HepG2 (cell line): Measurements from ENCODE around the gene KRTAP5-9. TPM values are rescaled to one million over a fixed set of nuclear protein-coding genes. Genes with fewer than 3 reads are reported as not detected.

ENCODE experiments used
- EP300 ChIP-seq, 3 experiments: sonication (generic) in 1 of 3; formaldehyde crosslinking in 1 of 3; IDR thresholded peaks; 2 replicates each; pipeline versions ENCODE4 v1.5.1 to v1.6.1; 2011 to 2020; ENCODE audit warnings: low read depth in 2 of 3, low read length in 2 of 3, borderline replicate concordance in 1 of 3, improper control_type of control experiment in 1 of 3, mild to moderate bottlenecking in 1 of 3, missing genetic modification reagents in 1 of 3, moderate library complexity in 1 of 3
- FOXK1 ChIP-seq: sonication (generic); formaldehyde crosslinking; IDR thresholded peaks from 2 replicates; pipeline ENCODE4 v1.4.0; 2020; ENCODE audit warnings: low read depth, missing genetic modification reagents, borderline replicate concordance
- GABPB1 ChIP-seq: IDR thresholded peaks from 2 replicates; pipeline ENCODE4 v1.6.1; 2016; ENCODE audit warnings: mild to moderate bottlenecking, missing genetic modification reagents, moderate library complexity, missing compliant biosample characterization
- GATAD2A ChIP-seq: IDR thresholded peaks from 2 replicates; pipeline ENCODE4 v1.6.1; 2016
- IRF2 ChIP-seq: IDR thresholded peaks from 2 replicates; pipeline ENCODE4 v1.6.1; 2018; ENCODE audit warnings: missing genetic modification reagents, missing compliant biosample characterization
- LCORL ChIP-seq, 2 experiments: fragments of 450-650 bp in 1 of 2; sonication (generic) in 1 of 2; formaldehyde crosslinking in 1 of 2; IDR thresholded peaks; 2 replicates each; pipeline versions ENCODE4 v1.5.0 to v1.6.1; 2017 to 2020; ENCODE audit warnings: antibody characterized with exemption in 1 of 2, missing genetic modification reagents in 1 of 2
- NFATC3 ChIP-seq: sonication (generic); formaldehyde crosslinking; IDR thresholded peaks from 2 replicates; pipeline ENCODE4 v1.5.1; 2020; ENCODE audit warnings: mild to moderate bottlenecking, missing genetic modification reagents
- ONECUT2 ChIP-seq: sonication (generic); formaldehyde crosslinking; IDR thresholded peaks from 2 replicates; pipeline ENCODE4 v1.4.0; 2020; ENCODE audit warnings: missing genetic modification reagents
- PHB2 ChIP-seq: fragments of 450-650 bp; IDR thresholded peaks from 2 replicates; pipeline ENCODE4 v1.6.1; 2018; ENCODE audit not compliant: partially characterized antibody
- PPARG ChIP-seq: conservative IDR thresholded peaks from 2 replicates; pipeline ENCODE4 v1.6.1; 2016; ENCODE audit warnings: missing biosample characterization, missing genetic modification reagents
- RNF2 ChIP-seq: fragments of 450-650 bp; conservative IDR thresholded peaks from 2 replicates; pipeline ENCODE4 v1.6.1; 2016; ENCODE audit warnings: low read depth
- SALL1 ChIP-seq: sonication (generic); formaldehyde crosslinking; IDR thresholded peaks from 2 replicates; pipeline ENCODE4 v1.8.0; 2022; ENCODE audit warnings: mild to moderate bottlenecking, missing genetic modification reagents
- SKI ChIP-seq: fragments of 450-650 bp; IDR thresholded peaks from one replicate; pipeline ENCODE4 v1.6.1; 2018; ENCODE audit warnings: mild to moderate bottlenecking; ENCODE audit not compliant: partially characterized antibody
- SP2 ChIP-seq: sonication (generic); formaldehyde crosslinking; IDR thresholded peaks from 2 replicates; pipeline ENCODE4 v1.5.1; 2020; ENCODE audit warnings: mild to moderate bottlenecking, missing genetic modification reagents
- ZNF124 ChIP-seq: sonication (generic); formaldehyde crosslinking; IDR thresholded peaks from 2 replicates; pipeline ENCODE4 v1.4.0; 2020; ENCODE audit warnings: missing genetic modification reagents
- ZNF264 ChIP-seq: sonication (generic); formaldehyde crosslinking; IDR thresholded peaks from 2 replicates; pipeline ENCODE4 v1.4.0; 2020; ENCODE audit warnings: missing genetic modification reagents
- ZNF3 ChIP-seq: IDR thresholded peaks from 2 replicates; pipeline ENCODE4 v1.7.0; 2017; ENCODE audit warnings: inconsistent platforms
- ZNF614 ChIP-seq: IDR thresholded peaks from 2 replicates; pipeline ENCODE4 v1.6.1; 2018; ENCODE audit warnings: missing biosample characterization, missing genetic modification reagents, inconsistent platforms, borderline replicate concordance
- ZNF709 ChIP-seq: sonication (generic); formaldehyde crosslinking; IDR thresholded peaks from 2 replicates; pipeline ENCODE4 v1.5.0; 2020; ENCODE audit warnings: mild to moderate bottlenecking, missing genetic modification reagents
- polyA plus RNA-seq, 8 experiments: library from polyadenylated mRNA; depleted of rRNA in 3 of 8; stranded (reverse) in 7 of 8; unstranded in 1 of 8; fragments of >200 nt; fragmentation: Illumina TruSeq in 4 of 8; extraction: Trizol in 4 of 8; gene quantifications; 2 replicates each; pipeline versions ENCODE4 v1.2.1 to v1.2.3, GENCODE V29; 2011 to 2016; ENCODE audit warnings: low read depth in 4 of 8, missing spikeins in 1 of 8, mixed read lengths in 1 of 8; ENCODE audit not compliant: insufficient read depth in 1 of 8
- total RNA-seq, 5 experiments: library from RNA; depleted of rRNA; stranded (reverse); fragments of >200 nt; fragmentation: Illumina TruSeq; extraction: Trizol; gene quantifications; 2 replicates each; pipeline ENCODE4 v1.2.3, GENCODE V29; 2016; ENCODE audit warnings: low read depth in 1 of 5
- TF ChIP-seq, protein P1 (sequence below): sonication (generic); formaldehyde crosslinking; IDR thresholded peaks from 2 replicates; pipeline ENCODE4 v1.4.0; 2020; ENCODE audit warnings: mild to moderate bottlenecking, missing genetic modification reagents
- TF ChIP-seq, protein P2 (sequence below): sonication (generic); formaldehyde crosslinking; IDR thresholded peaks from 2 replicates; pipeline ENCODE4 v1.4.0; 2020; ENCODE audit warnings: missing genetic modification reagents
- TF ChIP-seq, protein P3 (sequence below): fragments of 450-650 bp; IDR thresholded peaks from 2 replicates; pipeline ENCODE4 v1.6.1; 2016
- TF ChIP-seq, protein P4 (sequence below): sonication (generic); formaldehyde crosslinking; IDR thresholded peaks from 2 replicates; pipeline ENCODE4 v1.5.0; 2020; ENCODE audit warnings: mild to moderate bottlenecking, missing genetic modification reagents
- TF ChIP-seq, protein P5 (sequence below): sonication (generic); formaldehyde crosslinking; IDR thresholded peaks from 2 replicates; pipeline ENCODE4 v1.5.0; 2020; ENCODE audit warnings: missing genetic modification reagents
- TF ChIP-seq, protein P6 (sequence below): IDR thresholded peaks from 2 replicates; pipeline ENCODE4 v1.6.1; 2016; ENCODE audit warnings: low read depth, borderline replicate concordance

The KRTAP5-9 gene
- total and polyA plus RNA-seq, 2 of the 13 experiments (the other 11 are each of a cell fraction or from before 2014, with no cell fraction given), result 0.09 TPM; not detected in 1

DNA sequence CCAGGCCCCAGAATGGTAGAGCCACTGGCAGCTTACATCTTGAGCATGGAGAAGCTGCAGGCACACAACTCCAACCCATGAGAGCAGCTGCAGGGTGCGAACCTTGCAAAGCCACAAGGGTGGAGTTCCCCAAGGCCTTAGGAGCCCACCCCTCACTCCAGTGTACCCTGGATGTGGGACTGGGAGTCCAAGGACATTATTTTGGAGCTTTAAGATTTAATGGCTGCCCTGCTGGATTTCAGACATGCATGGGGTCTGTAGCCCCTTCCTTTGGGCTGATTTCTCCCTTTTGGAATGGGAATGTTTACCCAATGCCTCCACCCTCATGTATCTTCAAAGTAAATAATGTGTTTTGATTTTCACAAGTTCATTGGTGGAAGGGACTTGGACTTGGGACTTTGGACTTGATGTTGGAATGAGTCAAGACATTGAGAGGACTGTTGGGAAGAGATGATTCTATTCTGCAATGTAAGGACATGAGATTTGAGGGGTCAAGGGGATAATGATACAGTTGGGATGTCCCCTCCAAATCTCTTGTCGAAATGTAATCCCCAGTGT, 22.2 kb upstream of the KRTAP5-9 start (continued):
- TF ChIP-seq, protein P1, sequence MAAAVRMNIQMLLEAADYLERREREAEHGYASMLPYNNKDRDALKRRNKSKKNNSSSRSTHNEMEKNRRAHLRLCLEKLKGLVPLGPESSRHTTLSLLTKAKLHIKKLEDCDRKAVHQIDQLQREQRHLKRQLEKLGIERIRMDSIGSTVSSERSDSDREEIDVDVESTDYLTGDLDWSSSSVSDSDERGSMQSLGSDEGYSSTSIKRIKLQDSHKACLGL (CRISPR knock-in tag), result no peak
- TF ChIP-seq NFATC3 (CRISPR knock-in tag) (no peak), SKI (peak; percentile 53), ZNF709 (CRISPR knock-in tag) (no peak), ZNF3 (CRISPR knock-in tag) (no peak), GATAD2A (CRISPR knock-in tag) (peak; percentile 72; the same call in 1 of the 2 replicates), LCORL (IDR thresholded peaks at IDR 0.05) (no peak; the same call in 1 of the 2 replicates), LCORL (CRISPR knock-in tag; IDR thresholded peaks at IDR 0.05) (no peak), RNF2 (no peak), IRF2 (CRISPR knock-in tag) (no peak), PHB2 (no peak), SP2 (no peak), ONECUT2 (CRISPR knock-in tag) (no peak), PPARG (CRISPR knock-in tag) (no peak), GABPB1 (no peak), FOXK1 (no peak), ZNF264 (no peak), SALL1 (CRISPR knock-in tag) (no peak), ZNF124 (CRISPR knock-in tag) (no peak), ZNF614 (CRISPR knock-in tag) (0 out of 2 replicates have a peak, but pooled peaks have one; percentile 22), EP300 (IDR thresholded peaks at IDR 0.05; ENCODE audit: low read depth in 2 of 2, low read length in 2 of 2) (peak in 1 of 2 experiments; percentile 80; a peak in 1 of 4 replicates), EP300 (CRISPR knock-in tag; IDR thresholded peaks at IDR 0.05; ENCODE audit: borderline replicate concordance) (no peak; the same call in 1 of the 2 replicates)
- TF ChIP-seq, protein P2, sequence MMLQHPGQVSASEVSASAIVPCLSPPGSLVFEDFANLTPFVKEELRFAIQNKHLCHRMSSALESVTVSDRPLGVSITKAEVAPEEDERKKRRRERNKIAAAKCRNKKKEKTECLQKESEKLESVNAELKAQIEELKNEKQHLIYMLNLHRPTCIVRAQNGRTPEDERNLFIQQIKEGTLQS (CRISPR knock-in tag), result no peak
- TF ChIP-seq, protein P3, sequence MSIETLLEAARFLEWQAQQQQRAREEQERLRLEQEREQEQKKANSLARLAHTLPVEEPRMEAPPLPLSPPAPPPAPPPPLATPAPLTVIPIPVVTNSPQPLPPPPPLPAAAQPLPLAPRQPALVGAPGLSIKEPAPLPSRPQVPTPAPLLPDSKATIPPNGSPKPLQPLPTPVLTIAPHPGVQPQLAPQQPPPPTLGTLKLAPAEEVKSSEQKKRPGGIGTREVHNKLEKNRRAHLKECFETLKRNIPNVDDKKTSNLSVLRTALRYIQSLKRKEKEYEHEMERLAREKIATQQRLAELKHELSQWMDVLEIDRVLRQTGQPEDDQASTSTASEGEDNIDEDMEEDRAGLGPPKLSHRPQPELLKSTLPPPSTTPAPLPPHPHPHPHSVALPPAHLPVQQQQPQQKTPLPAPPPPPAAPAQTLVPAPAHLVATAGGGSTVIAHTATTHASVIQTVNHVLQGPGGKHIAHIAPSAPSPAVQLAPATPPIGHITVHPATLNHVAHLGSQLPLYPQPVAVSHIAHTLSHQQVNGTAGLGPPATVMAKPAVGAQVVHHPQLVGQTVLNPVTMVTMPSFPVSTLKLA, result no peak
- TF ChIP-seq, protein P4, sequence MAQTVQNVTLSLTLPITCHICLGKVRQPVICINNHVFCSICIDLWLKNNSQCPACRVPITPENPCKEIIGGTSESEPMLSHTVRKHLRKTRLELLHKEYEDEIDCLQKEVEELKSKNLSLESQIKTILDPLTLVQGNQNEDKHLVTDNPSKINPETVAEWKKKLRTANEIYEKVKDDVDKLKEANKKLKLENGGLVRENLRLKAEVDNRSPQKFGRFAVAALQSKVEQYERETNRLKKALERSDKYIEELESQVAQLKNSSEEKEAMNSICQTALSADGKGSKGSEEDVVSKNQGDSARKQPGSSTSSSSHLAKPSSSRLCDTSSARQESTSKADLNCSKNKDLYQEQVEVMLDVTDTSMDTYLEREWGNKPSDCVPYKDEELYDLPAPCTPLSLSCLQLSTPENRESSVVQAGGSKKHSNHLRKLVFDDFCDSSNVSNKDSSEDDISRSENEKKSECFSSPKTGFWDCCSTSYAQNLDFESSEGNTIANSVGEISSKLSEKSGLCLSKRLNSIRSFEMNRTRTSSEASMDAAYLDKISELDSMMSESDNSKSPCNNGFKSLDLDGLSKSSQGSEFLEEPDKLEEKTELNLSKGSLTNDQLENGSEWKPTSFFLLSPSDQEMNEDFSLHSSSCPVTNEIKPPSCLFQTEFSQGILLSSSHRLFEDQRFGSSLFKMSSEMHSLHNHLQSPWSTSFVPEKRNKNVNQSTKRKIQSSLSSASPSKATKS (CRISPR knock-in tag), result no peak
- TF ChIP-seq, protein P5, sequence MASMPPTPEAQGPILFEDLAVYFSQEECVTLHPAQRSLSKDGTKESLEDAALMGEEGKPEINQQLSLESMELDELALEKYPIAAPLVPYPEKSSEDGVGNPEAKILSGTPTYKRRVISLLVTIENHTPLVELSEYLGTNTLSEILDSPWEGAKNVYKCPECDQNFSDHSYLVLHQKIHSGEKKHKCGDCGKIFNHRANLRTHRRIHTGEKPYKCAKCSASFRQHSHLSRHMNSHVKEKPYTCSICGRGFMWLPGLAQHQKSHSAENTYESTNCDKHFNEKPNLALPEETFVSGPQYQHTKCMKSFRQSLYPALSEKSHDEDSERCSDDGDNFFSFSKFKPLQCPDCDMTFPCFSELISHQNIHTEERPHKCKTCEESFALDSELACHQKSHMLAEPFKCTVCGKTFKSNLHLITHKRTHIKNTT (CRISPR knock-in tag), result no peak
- TF ChIP-seq, protein P6, sequence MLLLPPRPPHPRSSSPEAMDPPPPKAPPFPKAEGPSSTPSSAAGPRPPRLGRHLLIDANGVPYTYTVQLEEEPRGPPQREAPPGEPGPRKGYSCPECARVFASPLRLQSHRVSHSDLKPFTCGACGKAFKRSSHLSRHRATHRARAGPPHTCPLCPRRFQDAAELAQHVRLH (CRISPR knock-in tag), result no peak
